Omental fat pad (tissue), 4 donors: ENCODE results near the gene EEF1AKMT3. TPM values are rescaled to one million over a fixed set of nuclear protein-coding genes. Genes with fewer than 3 reads are reported as not detected.

Source experiments
- ATAC-seq: fragments of 150-250 bp; one replicate; pipeline ENCODE4 v1.9.1; 2016; ENCODE audit warnings: mild to moderate bottlenecking, moderate library complexity; ENCODE audit not compliant: low FRiP score
- DNase-seq: peaks from one replicate; pipeline ENCODE4 v3.0.0-alpha.2; 2019; ENCODE audit warnings: low spot score
- total RNA-seq, 4 donors: library from RNA; depleted of rRNA; stranded (reverse); fragments of >200 nt; gene quantifications; one replicate each; pipeline ENCODE4 v1.1.0, GENCODE V29; 2016
- TF ChIP-seq, protein P1 (sequence below), 3 donors: fragments of 450-650 bp; IDR thresholded peaks; one replicate each; pipeline ENCODE4 v1.5.1; 2016 to 2017; ENCODE audit warnings: antibody characterized with exemption in 3 of 3, mild to moderate bottlenecking in 3 of 3, moderate library complexity in 2 of 3

Gene EEF1AKMT3
- total RNA-seq, 4 donors from 2014 or later, result 6.1 to 10.9 (median 9.3) TPM

DNA sequence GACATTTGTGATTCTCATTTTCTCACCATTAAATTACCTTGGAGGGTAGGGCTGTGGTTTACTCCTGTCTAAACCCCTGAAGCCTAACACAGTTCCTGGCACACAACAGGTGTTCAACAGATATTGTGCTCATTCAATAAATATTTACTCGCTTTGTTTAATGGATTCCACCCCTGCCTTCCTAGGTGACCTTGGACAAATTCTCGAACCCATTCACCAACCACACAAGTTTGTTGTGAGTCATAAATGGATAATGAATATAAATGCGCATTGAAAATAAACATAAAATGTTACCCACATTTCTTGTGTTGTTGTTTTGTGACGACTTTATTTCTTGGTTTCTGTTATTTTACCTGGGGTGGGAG is 9.8 kb downstream of the EEF1AKMT3 start:
- DNase-seq, result no peak
- ATAC-seq, result no peak
- TF ChIP-seq, protein P1, sequence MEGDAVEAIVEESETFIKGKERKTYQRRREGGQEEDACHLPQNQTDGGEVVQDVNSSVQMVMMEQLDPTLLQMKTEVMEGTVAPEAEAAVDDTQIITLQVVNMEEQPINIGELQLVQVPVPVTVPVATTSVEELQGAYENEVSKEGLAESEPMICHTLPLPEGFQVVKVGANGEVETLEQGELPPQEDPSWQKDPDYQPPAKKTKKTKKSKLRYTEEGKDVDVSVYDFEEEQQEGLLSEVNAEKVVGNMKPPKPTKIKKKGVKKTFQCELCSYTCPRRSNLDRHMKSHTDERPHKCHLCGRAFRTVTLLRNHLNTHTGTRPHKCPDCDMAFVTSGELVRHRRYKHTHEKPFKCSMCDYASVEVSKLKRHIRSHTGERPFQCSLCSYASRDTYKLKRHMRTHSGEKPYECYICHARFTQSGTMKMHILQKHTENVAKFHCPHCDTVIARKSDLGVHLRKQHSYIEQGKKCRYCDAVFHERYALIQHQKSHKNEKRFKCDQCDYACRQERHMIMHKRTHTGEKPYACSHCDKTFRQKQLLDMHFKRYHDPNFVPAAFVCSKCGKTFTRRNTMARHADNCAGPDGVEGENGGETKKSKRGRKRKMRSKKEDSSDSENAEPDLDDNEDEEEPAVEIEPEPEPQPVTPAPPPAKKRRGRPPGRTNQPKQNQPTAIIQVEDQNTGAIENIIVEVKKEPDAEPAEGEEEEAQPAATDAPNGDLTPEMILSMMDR (IDR thresholded peaks at IDR 0.05), result no peak

DNA sequence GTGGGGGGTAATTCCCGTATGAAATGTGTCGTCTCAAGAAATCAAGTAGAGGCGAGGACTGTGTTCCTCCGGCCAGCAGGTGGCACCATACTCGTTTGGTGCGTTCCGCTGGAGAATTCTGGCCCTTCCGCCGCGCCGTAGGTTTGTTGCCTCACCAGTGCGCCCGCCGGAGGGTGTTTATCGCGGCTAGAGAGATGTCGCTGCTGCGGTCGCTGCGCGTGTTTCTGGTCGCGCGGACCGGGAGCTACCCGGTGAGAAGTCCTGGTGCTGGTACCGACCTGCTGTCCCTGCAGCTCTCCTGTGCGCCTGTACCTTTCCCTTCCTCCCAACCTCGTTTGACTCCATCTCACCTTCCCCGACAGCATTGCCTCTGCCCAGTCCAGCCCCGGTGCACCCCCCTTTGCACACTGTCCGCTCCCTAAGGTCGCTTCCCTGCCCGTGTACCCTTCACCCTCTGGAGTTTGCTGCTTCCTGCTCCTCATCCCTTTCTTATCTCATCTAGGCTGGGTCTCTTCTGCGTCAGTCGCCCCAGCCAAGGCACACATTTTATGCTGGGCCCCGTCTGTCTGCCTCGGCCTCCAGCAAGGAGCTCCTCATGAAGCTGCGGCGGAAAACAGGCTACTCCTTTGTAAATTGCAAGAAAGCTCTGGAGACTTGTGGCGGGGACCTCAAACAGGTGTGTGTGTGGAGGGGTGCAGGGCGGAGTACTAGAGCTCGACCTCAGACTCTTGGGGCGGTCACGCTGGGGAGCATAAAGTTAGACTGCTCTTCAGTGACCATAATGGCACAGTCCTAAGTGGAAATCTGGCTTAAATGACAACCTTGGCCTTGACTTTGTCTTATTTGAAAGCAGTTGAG is 10.4 kb downstream of the EEF1AKMT3 start, which contains the start of gene TSFM:
Gene TSFM, plus strand, starts transcription at position 180 of the 858 bp plus-strand sequence. Its CDS starts 15 bp downstream, at position 195.
- peak; percentile 98 for DNase-seq
- TF ChIP-seq, protein P1 (IDR thresholded peaks at IDR 0.05), result peak in 2 of 3 donors; percentile 41 to 86
- peak; percentile 85 for ATAC-seq

DNA sequence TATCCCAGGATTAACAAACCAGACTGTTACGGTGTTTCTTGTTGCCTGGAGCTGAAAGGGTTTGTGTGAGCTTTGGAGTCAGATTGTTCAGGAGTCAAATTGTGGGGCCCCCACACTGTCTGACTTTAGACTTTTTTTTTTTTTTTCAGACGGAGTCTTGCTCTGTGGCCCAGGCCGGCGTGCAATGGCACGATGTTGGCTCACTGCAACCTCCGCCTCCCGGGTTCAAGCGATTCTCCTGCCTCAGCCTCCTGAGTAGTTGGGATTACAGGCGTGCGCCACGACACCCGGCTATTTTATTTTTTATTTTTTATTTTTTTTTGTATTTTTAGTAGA is 11.0 kb downstream of the EEF1AKMT3 start:
- DNase-seq (no peak), ATAC-seq (no peak)
- TF ChIP-seq, protein P1 (IDR thresholded peaks at IDR 0.05), result no peak

DNA sequence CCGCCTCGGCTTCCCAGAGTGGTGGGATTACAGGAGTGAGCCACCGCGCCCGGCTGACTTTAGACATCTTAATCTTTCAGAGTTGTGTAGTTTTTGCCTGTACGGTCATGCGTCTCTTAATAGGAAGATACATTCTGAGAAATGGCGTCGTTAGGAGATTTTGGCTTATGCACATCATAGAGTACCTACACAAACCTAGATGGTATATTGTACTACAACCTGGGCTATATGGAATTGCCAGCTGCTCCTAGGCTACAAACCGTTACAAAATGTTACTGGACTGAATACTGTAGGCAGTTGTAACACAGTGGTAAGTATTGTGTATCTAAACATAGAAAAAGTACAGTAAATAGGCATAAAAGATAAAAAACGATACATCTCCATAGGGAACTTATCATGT is 11.4 kb downstream of the EEF1AKMT3 start:
- DNase-seq, result no peak
- no peak for ATAC-seq
- TF ChIP-seq, protein P1 (IDR thresholded peaks at IDR 0.05), result no peak

DNA sequence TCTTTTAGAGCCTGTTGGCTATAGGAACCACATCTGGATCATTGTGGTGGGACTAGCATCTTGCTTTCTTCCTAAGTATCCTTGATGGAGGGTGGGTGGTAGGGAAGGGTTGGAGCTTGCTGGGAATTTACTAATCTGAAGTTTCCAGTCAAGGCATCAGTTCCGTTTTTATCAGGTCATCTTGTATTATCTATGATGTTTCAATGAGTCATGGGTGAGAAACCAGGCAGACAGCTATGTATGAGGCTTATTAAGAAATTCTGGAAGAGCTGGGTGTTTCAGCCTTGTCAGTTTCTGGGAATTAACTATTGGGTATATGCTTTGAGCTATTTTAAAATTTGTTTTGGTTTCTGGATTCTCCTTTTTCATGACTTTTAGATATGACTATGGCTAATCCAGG is 21.5 kb downstream of the EEF1AKMT3 start:
- TF ChIP-seq, protein P1 (IDR thresholded peaks at IDR 0.05), result no peak
- DNase-seq (no peak), ATAC-seq (peak; percentile 91)

DNA sequence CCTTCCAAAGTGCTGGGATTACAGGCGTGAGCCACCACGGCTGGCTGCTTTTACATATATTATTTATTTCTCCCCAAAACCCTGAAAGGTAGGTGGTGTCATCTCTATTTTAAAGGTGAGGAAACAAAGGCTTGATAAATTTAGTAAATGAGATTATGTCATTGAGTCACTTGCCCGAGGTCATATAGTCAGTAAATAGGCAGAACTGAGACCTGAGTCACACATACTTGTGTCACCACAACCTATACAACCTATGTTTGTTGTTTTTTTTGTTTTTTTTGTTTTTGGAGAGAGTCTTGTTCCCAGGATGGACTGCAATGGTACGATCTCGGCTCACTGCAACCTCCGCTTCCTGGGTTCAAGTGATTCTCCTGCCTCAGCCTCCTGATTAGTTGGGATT is 22.9 kb downstream of the EEF1AKMT3 start:
- TF ChIP-seq, protein P1 (IDR thresholded peaks at IDR 0.05), result no peak
- DNase-seq, result no peak
- ATAC-seq, result no peak

DNA sequence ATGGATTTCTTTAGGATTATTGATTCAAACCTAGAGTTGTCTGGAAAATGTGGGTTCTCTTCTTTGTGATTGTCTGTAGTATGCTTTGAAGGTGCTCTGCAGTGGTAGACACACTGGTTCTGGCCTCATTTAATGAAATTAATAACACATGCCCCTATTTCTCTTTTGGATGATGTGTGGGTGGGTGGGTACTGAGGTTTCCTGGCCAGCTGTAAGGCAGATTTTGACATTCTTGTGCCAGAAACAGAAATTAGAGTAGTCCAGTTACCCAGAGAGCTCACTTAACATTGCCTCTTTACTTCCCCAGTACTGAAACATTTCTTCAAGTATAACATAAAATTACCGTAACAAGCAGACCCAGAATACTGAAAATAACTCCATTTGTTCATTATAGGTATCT is 24.6 kb downstream of the EEF1AKMT3 start:
- ATAC-seq (no peak), DNase-seq (no peak)
- TF ChIP-seq, protein P1 (IDR thresholded peaks at IDR 0.05), result no peak
